Breast epithelium (tissue), 3 donors: ENCODE measurements around the gene C10orf105.

ENCODE experiments used
- CTCF ChIP-seq, 3 donors: fragments of 450-650 bp; IDR thresholded peaks; one replicate each; pipeline ENCODE4 v1.5.1; 2016 to 2017; ENCODE audit warnings: antibody characterized with exemption in 3 of 3, mild to moderate bottlenecking in 3 of 3, moderate library complexity in 3 of 3
- POLR2A ChIP-seq: fragments of 450-650 bp; IDR thresholded peaks from one replicate; pipeline ENCODE4 v1.6.1; 2016; ENCODE audit warnings: antibody characterized with exemption, mild to moderate bottlenecking, moderate library complexity
- POLR2AphosphoS5 ChIP-seq, 3 donors: sonication (generic); formaldehyde crosslinking; IDR thresholded peaks; one replicate each; pipeline ENCODE4 v1.6.1; 2017; ENCODE audit warnings: antibody characterized with exemption in 3 of 3

- no peak for TF ChIP-seq CTCF (IDR thresholded peaks at IDR 0.05)
- TF ChIP-seq POLR2A, result no peak
- TF ChIP-seq POLR2AphosphoS5 (IDR thresholded peaks at IDR 0.05), result no peak
These were observed 7.6 kb upstream of the C10orf105 start for GRCh38 chr10:71727105-71727737.
